RWPE2 (cell line): ENCODE results near the gene WASF3.

Source experiments
- ATAC-seq: fragments of 200-7000 bp; cut with Tn5 transposase; 3 replicates; pipeline ENCODE4 v1.9.1; 2021; ENCODE audit warnings: low read depth
- DNase-seq: peaks from one replicate; pipeline ENCODE4 v3.0.0-alpha.2; 2020; ENCODE audit warnings: low spot score
- H3K27ac ChIP-seq: fragments of 450-650 bp; 2 replicates; pipeline ENCODE4 v1.5.1; 2017; ENCODE audit warnings: mild to moderate bottlenecking; ENCODE audit not compliant: poor library complexity, severe bottlenecking
- H3K27me3 ChIP-seq: fragments of 250-450 bp; sonication (Bioruptor Pico); 2 replicates; pipeline ENCODE4 v1.5.1; 2021; ENCODE audit warnings: mild to moderate bottlenecking, moderate library complexity; ENCODE audit not compliant: insufficient read depth, poor library complexity, severe bottlenecking
- H3K36me3 ChIP-seq: fragments of 250-450 bp; sonication (Bioruptor Pico); 2 replicates; pipeline ENCODE4 v1.5.1; 2020; ENCODE audit warnings: low read depth, mild to moderate bottlenecking, moderate library complexity
- H3K4me1 ChIP-seq: fragments of 250-450 bp; sonication (Bioruptor Pico); 2 replicates; pipeline ENCODE4 v1.5.1; 2021; ENCODE audit warnings: mild to moderate bottlenecking, moderate library complexity; ENCODE audit not compliant: insufficient read depth, poor library complexity, severe bottlenecking
- H3K4me3 ChIP-seq: fragments of 250-450 bp; sonication (Bioruptor Pico); 2 replicates; pipeline ENCODE4 v1.5.1; 2021; ENCODE audit warnings: mild to moderate bottlenecking, moderate library complexity; ENCODE audit not compliant: severe bottlenecking
- H3K9me3 ChIP-seq: fragments of 250-450 bp; sonication (Bioruptor Pico); 2 replicates; pipeline ENCODE4 v1.5.1; 2021; ENCODE audit warnings: mild to moderate bottlenecking, moderate library complexity; ENCODE audit not compliant: severe bottlenecking
- CTCF ChIP-seq: fragments of 450-650 bp; IDR thresholded peaks from one replicate; pipeline ENCODE4 v1.5.1; 2017; ENCODE audit warnings: mild to moderate bottlenecking, moderate library complexity; ENCODE audit not compliant: poor library complexity, severe bottlenecking

The WASF3 gene

GRCh38 chr13:26706381-26706780 is 148.9 kb downstream of the WASF3 start:
- Histone ChIP-seq H3K36me3 (no peaks in the 10 kb centered on the region), H3K4me3 (no peak overlapping the region), H3K27ac (no peak overlapping the region), H3K9me3 (no peaks in the 10 kb centered on the region), H3K4me1 (no peaks in the 10 kb centered on the region), H3K27me3 (no peaks in the 10 kb centered on the region)
- no peak for TF ChIP-seq CTCF
- ATAC-seq (no peak), DNase-seq (no peak)

GRCh38 chr13:26707122-26708006 is 149.9 kb downstream of the WASF3 start:
- DNase-seq (no peak), ATAC-seq (peak; percentile 67; the same call in 2 of the 3 replicates)
- no peaks in the 10 kb centered on the region for H3K9me3 ChIP-seq
- TF ChIP-seq CTCF = peak; percentile 49
- H3K4me3 ChIP-seq = no peak overlapping the region
- no peaks in the 10 kb centered on the region for H3K4me1 ChIP-seq
- no peaks in the 10 kb centered on the region for H3K36me3 ChIP-seq
- H3K27ac ChIP-seq = no peak overlapping the region
- H3K27me3 ChIP-seq = no peaks in the 10 kb centered on the region

- TF ChIP-seq CTCF = peak; percentile 33
- Histone ChIP-seq H3K4me3 (no peak overlapping the region), H3K36me3 (no peaks in the 10 kb centered on the region), H3K27me3 (no peaks in the 10 kb centered on the region), H3K27ac (no peak overlapping the region), H3K9me3 (no peaks in the 10 kb centered on the region), H3K4me1 (no peaks in the 10 kb centered on the region)
- ATAC-seq (no peak), DNase-seq (no peak)
Measured at GRCh38 chr13:26708007-26708297, 150.5 kb downstream of the WASF3 start.

- Histone ChIP-seq H3K4me1 (no peaks in the 10 kb centered on the region), H3K27ac (no peak overlapping the region), H3K4me3 (no peak overlapping the region), H3K27me3 (no peaks in the 10 kb centered on the region), H3K9me3 (no peaks in the 10 kb centered on the region), H3K36me3 (no peaks in the 10 kb centered on the region)
- DNase-seq = no peak
- TF ChIP-seq CTCF = no peak
- no peak for ATAC-seq
Measured at GRCh38 chr13:26709461-26709860, 152.0 kb downstream of the WASF3 start.

- H3K4me3 ChIP-seq = no peak overlapping the region
- no peaks in the 10 kb centered on the region for H3K9me3 ChIP-seq
- DNase-seq (no peak), ATAC-seq (no peak)
- no peak overlapping the region for H3K27ac ChIP-seq
- TF ChIP-seq CTCF = no peak
- H3K27me3 ChIP-seq = no peaks in the 10 kb centered on the region
- H3K36me3 ChIP-seq = no peaks in the 10 kb centered on the region
- H3K4me1 ChIP-seq = no peaks in the 10 kb centered on the region
Measured at GRCh38 chr13:26710166-26710565, 152.7 kb downstream of the WASF3 start.
